ENCODE measurements around the gene XAGE2. TPM values are rescaled to one million over a fixed set of nuclear protein-coding genes. Genes with fewer than 3 reads are reported as not detected.

The XAGE2 gene
- total and polyA plus RNA-seq, 9 of the 15 experiments (the other 6 are each of a cell fraction or from before 2014, with no cell fraction given) = 0.14 to 0.36 (median 0.21) TPM; not detected in 6

GRCh38 chrX:52420824-52421443 lies 52.1 kb downstream of the XAGE2 start (continued):
- no peak for TF ChIP-seq ZBTB40 (IDR thresholded peaks at IDR 0.05)
- TF ChIP-seq ZBTB40 (CRISPR knock-in tag; IDR thresholded peaks at IDR 0.05) = no peak
- TF ChIP-seq POLR2AphosphoS5 (IDR thresholded peaks at IDR 0.05; ENCODE audit: control insufficient read depth, insufficient read depth, low read depth, low read length) = no peak
- no peak for TF ChIP-seq HOXB6 (CRISPR knock-in tag; IDR thresholded peaks at IDR 0.05; ENCODE audit: borderline replicate concordance)
- no peak for TF ChIP-seq CBX8 (IDR thresholded peaks at IDR 0.05; ENCODE audit: borderline replicate concordance, extremely low read depth, low read depth, low read length, poor library complexity, severe bottlenecking)
- no peak for TF ChIP-seq CTCF (IDR thresholded peaks at IDR 0.05 in 2 of 3, conservative IDR thresholded peaks at IDR 0.05 in 1 of 3; ENCODE audit: insufficient read depth in 2 of 3, low read depth in 1 of 3, low read length in 3 of 3)
- TF ChIP-seq, protein P1, sequence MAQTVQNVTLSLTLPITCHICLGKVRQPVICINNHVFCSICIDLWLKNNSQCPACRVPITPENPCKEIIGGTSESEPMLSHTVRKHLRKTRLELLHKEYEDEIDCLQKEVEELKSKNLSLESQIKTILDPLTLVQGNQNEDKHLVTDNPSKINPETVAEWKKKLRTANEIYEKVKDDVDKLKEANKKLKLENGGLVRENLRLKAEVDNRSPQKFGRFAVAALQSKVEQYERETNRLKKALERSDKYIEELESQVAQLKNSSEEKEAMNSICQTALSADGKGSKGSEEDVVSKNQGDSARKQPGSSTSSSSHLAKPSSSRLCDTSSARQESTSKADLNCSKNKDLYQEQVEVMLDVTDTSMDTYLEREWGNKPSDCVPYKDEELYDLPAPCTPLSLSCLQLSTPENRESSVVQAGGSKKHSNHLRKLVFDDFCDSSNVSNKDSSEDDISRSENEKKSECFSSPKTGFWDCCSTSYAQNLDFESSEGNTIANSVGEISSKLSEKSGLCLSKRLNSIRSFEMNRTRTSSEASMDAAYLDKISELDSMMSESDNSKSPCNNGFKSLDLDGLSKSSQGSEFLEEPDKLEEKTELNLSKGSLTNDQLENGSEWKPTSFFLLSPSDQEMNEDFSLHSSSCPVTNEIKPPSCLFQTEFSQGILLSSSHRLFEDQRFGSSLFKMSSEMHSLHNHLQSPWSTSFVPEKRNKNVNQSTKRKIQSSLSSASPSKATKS (CRISPR knock-in tag; IDR thresholded peaks at IDR 0.05) = no peak
- TF ChIP-seq ZNF347 (CRISPR knock-in tag; IDR thresholded peaks at IDR 0.05; ENCODE audit: low read depth) = no peak
- TF ChIP-seq ZNF584 (CRISPR knock-in tag; IDR thresholded peaks at IDR 0.05; ENCODE audit: low read depth) = no peak
- TF ChIP-seq, protein P2, sequence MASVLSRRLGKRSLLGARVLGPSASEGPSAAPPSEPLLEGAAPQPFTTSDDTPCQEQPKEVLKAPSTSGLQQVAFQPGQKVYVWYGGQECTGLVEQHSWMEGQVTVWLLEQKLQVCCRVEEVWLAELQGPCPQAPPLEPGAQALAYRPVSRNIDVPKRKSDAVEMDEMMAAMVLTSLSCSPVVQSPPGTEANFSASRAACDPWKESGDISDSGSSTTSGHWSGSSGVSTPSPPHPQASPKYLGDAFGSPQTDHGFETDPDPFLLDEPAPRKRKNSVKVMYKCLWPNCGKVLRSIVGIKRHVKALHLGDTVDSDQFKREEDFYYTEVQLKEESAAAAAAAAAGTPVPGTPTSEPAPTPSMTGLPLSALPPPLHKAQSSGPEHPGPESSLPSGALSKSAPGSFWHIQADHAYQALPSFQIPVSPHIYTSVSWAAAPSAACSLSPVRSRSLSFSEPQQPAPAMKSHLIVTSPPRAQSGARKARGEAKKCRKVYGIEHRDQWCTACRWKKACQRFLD (CRISPR knock-in tag; IDR thresholded peaks at IDR 0.05) = no peak
- no peak for TF ChIP-seq STAG1 (CRISPR knock-in tag; IDR thresholded peaks at IDR 0.05; ENCODE audit: borderline replicate concordance)
